Neural progenitor cell (in vitro differentiated cells): ENCODE results near the gene GTPBP3. TPM values are rescaled to one million over a fixed set of nuclear protein-coding genes. Genes with fewer than 3 reads are reported as not detected.
A peak's percentile ranks its signal among the peaks of the same experiment; 100 is the strongest.

Experiments used
- DNase-seq: peaks from one replicate; pipeline ENCODE4 v3.0.0-alpha.2; 2016; ENCODE audit warnings: low spot score
- H2AFZ ChIP-seq: fragments of 200-600 bp; sonication (generic); replicated peaks from 2 replicates; pipeline ENCODE4 v1.6.1; 2016; ENCODE audit warnings: antibody characterized with exemption
- H3F3A ChIP-seq: fragments of 200-600 bp; sonication (generic); 2 replicates; pipeline ENCODE4 v1.6.1; 2016; ENCODE audit warnings: antibody characterized with exemption, low read depth
- H3K27ac ChIP-seq: fragments of 200-600 bp; sonication (generic); 2 replicates; pipeline ENCODE4 v1.5.1; 2016; ENCODE audit warnings: mild to moderate bottlenecking
- H3K27me3 ChIP-seq: fragments of 200-600 bp; sonication (generic); 2 replicates; pipeline ENCODE4 v1.6.1; 2016; ENCODE audit warnings: mild to moderate bottlenecking, moderate library complexity
- H3K36me3 ChIP-seq: fragments of 200-600 bp; sonication (generic); 2 replicates; pipeline ENCODE4 v1.5.1; 2016
- H3K4me1 ChIP-seq: fragments of 200-600 bp; sonication (generic); 2 replicates; pipeline ENCODE4 v1.6.1; 2016; ENCODE audit warnings: mixed run types
- H3K4me2 ChIP-seq: fragments of 200-600 bp; sonication (generic); 2 replicates; pipeline ENCODE4 v1.6.1; 2016
- H3K4me3 ChIP-seq: fragments of 200-600 bp; sonication (generic); 2 replicates; pipeline ENCODE4 v1.5.1; 2016
- H3K79me2 ChIP-seq: fragments of 200-600 bp; sonication (generic); 2 replicates; pipeline ENCODE4 v1.6.1; 2016; ENCODE audit warnings: low read depth
- H3K9ac ChIP-seq: fragments of 200-600 bp; sonication (generic); 2 replicates; pipeline ENCODE4 v1.6.1; 2016
- H3K9me3 ChIP-seq: fragments of 200-600 bp; sonication (generic); 2 replicates; pipeline ENCODE4 v1.5.1; 2016; ENCODE audit warnings: low read depth
- H4K20me1 ChIP-seq: fragments of 200-600 bp; sonication (generic); 2 replicates; pipeline ENCODE4 v1.6.1; 2016; ENCODE audit warnings: low read depth
- H3K27ac Mint-ChIP-seq: 3 replicates; pipeline ENCODE4 v1.8.0; 2021; ENCODE audit warnings: mixed read lengths
- H3K27me3 Mint-ChIP-seq: 2 replicates; pipeline ENCODE4 v1.8.0; 2022; ENCODE audit warnings: low read depth, mild to moderate bottlenecking, inconsistent platforms, moderate library complexity, mixed read lengths; ENCODE audit not compliant: insufficient read depth
- H3K36me3 Mint-ChIP-seq: 3 replicates; pipeline ENCODE4 v1.8.0; 2021; ENCODE audit warnings: mixed read lengths
- H3K4me1 Mint-ChIP-seq: 3 replicates; pipeline ENCODE4 v1.8.0; 2021; ENCODE audit warnings: mixed read lengths
- H3K4me3 Mint-ChIP-seq: 3 replicates; pipeline ENCODE4 v1.8.0; 2021; ENCODE audit warnings: mild to moderate bottlenecking, moderate library complexity, mixed read lengths
- H3K9me3 Mint-ChIP-seq: 3 replicates; pipeline ENCODE4 v1.8.0; 2020; ENCODE audit warnings: mixed read lengths
- CTCF ChIP-seq: fragments of 200-600 bp; sonication (generic); IDR thresholded peaks from 2 replicates; pipeline ENCODE4 v1.5.1; 2017; ENCODE audit warnings: antibody characterized with exemption, mild to moderate bottlenecking
- EZH2 ChIP-seq: fragments of 200-600 bp; sonication (generic); IDR thresholded peaks from 2 replicates; pipeline ENCODE4 v1.6.1; 2017; ENCODE audit warnings: antibody characterized with exemption, mild to moderate bottlenecking, moderate library complexity
- EZH2phosphoT487 ChIP-seq: fragments of 200-600 bp; sonication (generic); IDR thresholded peaks from 2 replicates; pipeline ENCODE4 v1.6.1; 2017; ENCODE audit warnings: antibody characterized with exemption
- total RNA-seq: library from RNA; depleted of rRNA; stranded (reverse); fragments of >200 nt; gene quantifications from 2 replicates; pipeline ENCODE4 v1.2.3, GENCODE V29; 2015; ENCODE audit warnings: low replicate concordance

The GTPBP3 gene
- total RNA-seq, 1 donor from 2014 or later: 13.2 TPM

GRCh38 chr19:17303167-17303939, 34.0 kb upstream of the GTPBP3 start, which contains the start of gene ABHD8:
TSS of gene ABHD8 (minus strand) at chr19:17303425. CDS start at chr19:17301616, 1,809 bp downstream.
- Histone ChIP-seq H3K4me3 (peak within 1 kb of the TSS; percentile 67), H3K27me3 (no peaks in the 10 kb centered on the region), H3F3A (peaks cover 38% of the 10 kb centered on the region), H3K36me3 (no peaks in the 10 kb centered on the region), H3K4me2 (peak within 1 kb of the TSS; percentile 90), H3K9ac (no peak within 1 kb of the TSS), H3K9me3 (no peaks in the 10 kb centered on the region), H4K20me1 (no peaks in the 10 kb centered on the region), H3K79me2 (peaks cover 11% of the 10 kb centered on the region), H2AFZ (peak within 1 kb of the TSS; percentile 77), H3K4me1 (peaks cover 6% of the 10 kb centered on the region), H3K27ac (no peak within 1 kb of the TSS)
- H3K4me1 Mint-ChIP-seq: peaks cover 32% of the 10 kb centered on the region
- peaks cover 1% of the 10 kb centered on the region for H3K9me3 Mint-ChIP-seq
- peak within 1 kb of the TSS; percentile 91 for H3K4me3 Mint-ChIP-seq
- no peak within 1 kb of the TSS for H3K27ac Mint-ChIP-seq
- TF ChIP-seq CTCF (peak; percentile 72), EZH2 (no peak)
- H3K36me3 Mint-ChIP-seq: peaks cover 9% of the 10 kb centered on the region
- H3K27me3 Mint-ChIP-seq: peaks cover 7% of the 10 kb centered on the region
- peak; percentile 99 for DNase-seq

DNA sequence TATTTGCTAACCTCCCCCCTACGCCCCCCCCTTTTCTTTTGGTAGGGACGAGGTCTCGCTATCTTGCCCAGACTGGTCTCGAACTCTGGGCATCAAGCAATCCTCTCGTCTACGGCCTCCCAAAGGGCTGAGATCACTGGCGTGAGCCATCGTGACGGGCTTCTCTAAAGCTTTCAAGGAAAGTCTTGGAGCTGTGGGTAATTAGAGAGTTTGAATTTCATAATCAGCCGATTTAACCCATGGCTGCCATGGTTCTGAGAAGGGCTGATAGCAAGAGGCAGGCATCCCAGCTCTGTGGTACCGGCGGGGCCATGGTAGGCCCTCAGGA, 33.4 kb upstream of the GTPBP3 start:
- H3K27me3 Mint-ChIP-seq: peaks cover 7% of the 10 kb centered on the region
- Histone ChIP-seq H3K36me3 (no peaks in the 10 kb centered on the region), H4K20me1 (no peaks in the 10 kb centered on the region), H3K9me3 (no peaks in the 10 kb centered on the region), H3K4me3 (no peak overlapping the region), H3K4me1 (peaks cover 6% of the 10 kb centered on the region), H3K27me3 (no peaks in the 10 kb centered on the region), H3K9ac (no peak overlapping the region), H3K4me2 (peak overlapping the region; percentile 67), H3F3A (peaks cover 42% of the 10 kb centered on the region), H3K79me2 (peaks cover 11% of the 10 kb centered on the region), H2AFZ (no peak overlapping the region), H3K27ac (no peak overlapping the region)
- peaks cover 32% of the 10 kb centered on the region for H3K4me1 Mint-ChIP-seq
- H3K9me3 Mint-ChIP-seq: no peaks in the 10 kb centered on the region
- no peak for DNase-seq
- H3K27ac Mint-ChIP-seq: no peak overlapping the region
- TF ChIP-seq EZH2 (no peak), EZH2phosphoT487 (no peak), CTCF (no peak)
- peak overlapping the region; percentile 91 for H3K4me3 Mint-ChIP-seq
- H3K36me3 Mint-ChIP-seq: peaks cover 6% of the 10 kb centered on the region

- H3K27ac Mint-ChIP-seq: no peak overlapping the region
- Histone ChIP-seq H3K27ac (no peak overlapping the region), H4K20me1 (peaks cover 1% of the 10 kb centered on the region), H3K4me2 (peak overlapping the region; percentile 90), H3K36me3 (no peaks in the 10 kb centered on the region), H3K9ac (no peak overlapping the region), H3K4me1 (peaks cover 6% of the 10 kb centered on the region), H3K4me3 (no peak overlapping the region), H3K9me3 (no peaks in the 10 kb centered on the region), H3K79me2 (peaks cover 11% of the 10 kb centered on the region), H3F3A (peaks cover 43% of the 10 kb centered on the region), H2AFZ (no peak overlapping the region), H3K27me3 (no peaks in the 10 kb centered on the region)
- peaks cover 5% of the 10 kb centered on the region for H3K36me3 Mint-ChIP-seq
- H3K4me1 Mint-ChIP-seq: peaks cover 36% of the 10 kb centered on the region
- peak overlapping the region; percentile 91 for H3K4me3 Mint-ChIP-seq
- TF ChIP-seq EZH2 (no peak), EZH2phosphoT487 (no peak), CTCF (no peak)
- peaks cover 7% of the 10 kb centered on the region for H3K27me3 Mint-ChIP-seq
- DNase-seq: no peak
- no peaks in the 10 kb centered on the region for H3K9me3 Mint-ChIP-seq
These were observed 32.8 kb upstream of the GTPBP3 start for GRCh38 chr19:17304386-17305215.
